Measurements from ENCODE around the gene C11orf42.

DNA sequence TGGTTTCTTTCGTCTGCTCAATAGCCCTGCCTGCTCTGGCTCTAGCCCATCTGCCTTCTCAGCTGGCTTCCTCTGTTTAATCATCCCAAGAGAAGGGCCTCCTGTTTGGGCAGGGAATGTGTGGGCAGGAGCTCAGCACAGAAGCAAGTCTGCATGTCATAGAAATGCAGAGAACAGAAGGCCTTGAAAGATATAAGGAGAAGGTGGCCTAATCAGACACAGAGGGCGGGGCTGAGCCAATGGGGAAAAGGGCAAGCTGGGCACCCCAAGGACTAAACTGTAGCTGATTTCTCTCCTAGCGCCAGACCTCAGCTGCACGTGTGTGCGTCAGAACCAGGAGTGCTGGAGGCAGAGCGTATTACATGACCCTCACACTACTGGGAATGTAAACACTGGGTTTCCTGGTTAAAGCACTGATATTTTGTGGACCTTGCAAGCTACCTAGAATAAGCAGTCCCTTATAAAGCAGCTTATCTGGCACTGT lies 46.7 kb downstream of the C11orf42 start:
- no peak for TF ChIP-seq FOXP2 (optimal IDR thresholded peaks at IDR 0.05; ENCODE audit: control extremely low read depth, extremely low read length, insufficient read depth)
- no peak for TF ChIP-seq POLR2AphosphoS5 (IDR thresholded peaks at IDR 0.05; ENCODE audit: borderline replicate concordance, low read depth, low read length)

Measured in SK-N-MC (cell line).